Heart left ventricle (tissue), 13 donors: ENCODE measurements around the gene PCK1.

Experiments
- POLR2A ChIP-seq, 2 donors: fragments of 450-650 bp; IDR thresholded peaks; one replicate each; pipeline ENCODE4 v1.6.1; 2017; ENCODE audit warnings: antibody characterized with exemption in 2 of 2, mild to moderate bottlenecking in 2 of 2, moderate library complexity in 2 of 2
- TF ChIP-seq, protein P1 (sequence below), 12 donors: fragments of 200-600 bp; sonication (generic) in 4 of 12; IDR thresholded peaks; one replicate each; pipeline versions ENCODE4 v1.5.0 to v1.8.0; 2018 to 2022; ENCODE audit warnings: antibody characterized with exemption in 12 of 12, mild to moderate bottlenecking in 5 of 12
- donor health status: ischemic (EF 13 %, LVEDD 7.1; RV severe dilation, severe dysfunction).
- donor health status: DM: no; HTN: yes; CAD: no.
- donor health status: DM: no; HTN: no; CAD: no.
- donor health status: ischemic (EF 25% LVEDD 6.9; RV normal size, moderate dysfunction).
- donor health status: ischemic (EF 25% LVEDD 5.7; RV mildly dilated, moderate dysfunction).
- donor health status: ischemic (EF 35%, LVEDD 5.7; RV mildly dilated, moderate dysfunction).
- donor health status: nonischemic (EF 11% LVEDD 7.7; RV severe dilation, severe dysfunction).
- donor health status: DM: yes; HTN: yes; CAD: no.
- donor health status: PGD.
- donor health status: ischemic (EF 29% LVEDD 5.4; RV normal size, mild dysfunction).
- donor health status: nonischemic (EF 23%, LVEDD 6.1; RV moderate dilation, normal function).

DNA sequence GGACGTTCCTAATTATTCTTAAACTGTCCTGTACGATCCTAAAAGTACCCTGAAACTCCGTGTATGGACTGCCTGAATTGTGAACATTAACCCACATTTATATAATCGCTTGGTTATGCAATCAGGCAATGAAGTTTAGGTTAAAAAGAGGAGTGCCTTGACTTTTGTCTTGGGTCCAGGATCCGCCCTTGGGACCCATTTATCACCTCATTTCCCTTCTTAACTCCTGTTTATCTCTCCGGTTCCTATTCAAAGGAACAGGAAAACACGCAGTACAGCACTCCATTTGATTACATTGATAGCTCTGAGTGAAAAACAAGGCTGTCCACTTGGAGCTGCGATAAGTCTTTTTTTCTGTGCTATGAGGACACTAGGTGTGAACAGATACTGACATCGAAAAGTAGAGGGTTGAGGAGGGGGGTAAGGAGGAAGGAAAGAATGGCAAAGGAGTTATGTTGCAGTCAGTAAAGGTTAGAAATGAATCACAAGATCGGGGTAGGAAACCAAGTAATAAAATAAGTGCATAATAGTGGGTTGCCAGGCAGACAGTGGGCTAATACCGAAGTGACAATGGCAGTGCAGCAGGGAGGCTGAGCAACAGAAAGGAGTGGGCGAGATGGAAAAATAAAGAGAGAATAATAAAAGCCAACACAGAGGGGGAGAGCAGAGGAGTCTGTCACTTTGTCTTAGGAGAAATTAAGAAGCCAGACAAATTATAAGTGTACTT is 15.9 kb upstream of the PCK1 start:
- TF ChIP-seq, protein P1, sequence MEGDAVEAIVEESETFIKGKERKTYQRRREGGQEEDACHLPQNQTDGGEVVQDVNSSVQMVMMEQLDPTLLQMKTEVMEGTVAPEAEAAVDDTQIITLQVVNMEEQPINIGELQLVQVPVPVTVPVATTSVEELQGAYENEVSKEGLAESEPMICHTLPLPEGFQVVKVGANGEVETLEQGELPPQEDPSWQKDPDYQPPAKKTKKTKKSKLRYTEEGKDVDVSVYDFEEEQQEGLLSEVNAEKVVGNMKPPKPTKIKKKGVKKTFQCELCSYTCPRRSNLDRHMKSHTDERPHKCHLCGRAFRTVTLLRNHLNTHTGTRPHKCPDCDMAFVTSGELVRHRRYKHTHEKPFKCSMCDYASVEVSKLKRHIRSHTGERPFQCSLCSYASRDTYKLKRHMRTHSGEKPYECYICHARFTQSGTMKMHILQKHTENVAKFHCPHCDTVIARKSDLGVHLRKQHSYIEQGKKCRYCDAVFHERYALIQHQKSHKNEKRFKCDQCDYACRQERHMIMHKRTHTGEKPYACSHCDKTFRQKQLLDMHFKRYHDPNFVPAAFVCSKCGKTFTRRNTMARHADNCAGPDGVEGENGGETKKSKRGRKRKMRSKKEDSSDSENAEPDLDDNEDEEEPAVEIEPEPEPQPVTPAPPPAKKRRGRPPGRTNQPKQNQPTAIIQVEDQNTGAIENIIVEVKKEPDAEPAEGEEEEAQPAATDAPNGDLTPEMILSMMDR (IDR thresholded peaks at IDR 0.05), result no peak
- no peak for TF ChIP-seq POLR2A (IDR thresholded peaks at IDR 0.05)
